ENCODE measurements around the gene TPK1. TPM values are rescaled to one million over a fixed set of nuclear protein-coding genes. Genes with fewer than 3 reads are reported as not detected.

Gene TPK1
- total and polyA plus RNA-seq, 7 donors, result 1.7 to 5.1 (median 2.5) TPM

- Histone ChIP-seq H3K9me3 (no peaks in the 10 kb centered on the region), H3K27ac (no peak overlapping the region), H3K4me3 (no peak overlapping the region), H3K27me3 (ENCODE audit: insufficient read depth in 3 of 3, low read length in 2 of 3) (no peaks in the 10 kb centered on the region), H3K4me1 (no peaks in the 10 kb centered on the region), H3K36me3 (ENCODE audit: insufficient read depth in 1 of 2, low read depth in 1 of 2) (no peaks in the 10 kb centered on the region)
- 86 to 99% (median 95%) methylated on average over 2 of the region's 2 CpGs for WGBS, 3 donors
- DNase-seq (no peak), ATAC-seq (no peak)
- no peak for TF ChIP-seq CTCF (IDR thresholded peaks at IDR 0.05)
- intact Hi-C loops (cut with DNase I), result no loop called here
Observed at GRCh38 chr7:144484445-144484844, 351.4 kb downstream of the TPK1 start.

GRCh38 chr7:144483189-144483588 is 352.7 kb downstream of the TPK1 start:
- Histone ChIP-seq H3K4me3 (no peak overlapping the region), H3K27ac (no peak overlapping the region), H3K4me1 (no peaks in the 10 kb centered on the region), H3K36me3 (ENCODE audit: insufficient read depth in 1 of 2, low read depth in 1 of 2) (no peaks in the 10 kb centered on the region), H3K27me3 (ENCODE audit: insufficient read depth in 3 of 3, low read length in 2 of 3) (no peaks in the 10 kb centered on the region), H3K9me3 (no peaks in the 10 kb centered on the region)
- intact Hi-C loops (cut with DNase I), result no loop called here
- no peak for ATAC-seq
- no peak for DNase-seq
- WGBS, 3 donors, result 20 to 24% (median 21%) methylated on average over 1 of the region's 1 CpG
- no peak for TF ChIP-seq CTCF (IDR thresholded peaks at IDR 0.05)

GRCh38 chr7:144481833-144482232 is 354.0 kb downstream of the TPK1 start:
- ATAC-seq (no peak), DNase-seq (no peak)
- Histone ChIP-seq H3K9me3 (no peaks in the 10 kb centered on the region), H3K4me3 (no peak overlapping the region), H3K36me3 (ENCODE audit: insufficient read depth in 1 of 2, low read depth in 1 of 2) (no peaks in the 10 kb centered on the region), H3K27ac (no peak overlapping the region), H3K27me3 (ENCODE audit: insufficient read depth in 3 of 3, low read length in 2 of 3) (no peaks in the 10 kb centered on the region), H3K4me1 (no peaks in the 10 kb centered on the region)
- TF ChIP-seq CTCF (IDR thresholded peaks at IDR 0.05), result no peak
- 55 to 68% (median 57%) methylated on average over 3 of the region's 3 CpGs for WGBS, 3 donors
- intact Hi-C loops (cut with DNase I), result no loop called here

- TF ChIP-seq CTCF (IDR thresholded peaks at IDR 0.05), result no peak
- Histone ChIP-seq H3K9me3 (no peaks in the 10 kb centered on the region), H3K4me1 (no peaks in the 10 kb centered on the region), H3K36me3 (ENCODE audit: insufficient read depth in 1 of 2, low read depth in 1 of 2) (no peaks in the 10 kb centered on the region), H3K27ac (no peak overlapping the region), H3K4me3 (no peak overlapping the region), H3K27me3 (ENCODE audit: insufficient read depth in 3 of 3, low read length in 2 of 3) (no peaks in the 10 kb centered on the region)
- DNase-seq (no peak), ATAC-seq (no peak)
- intact Hi-C loops (cut with DNase I), result no loop called here
- 51 to 62% (median 54%) methylated on average over 1 of the region's 1 CpG for WGBS, 3 donors
Observed at GRCh38 chr7:144477348-144477747, 358.5 kb downstream of the TPK1 start.

GRCh38 chr7:144474800-144475615 is 360.8 kb downstream of the TPK1 start:
- ATAC-seq (no peak), DNase-seq (no peak)
- H3K36me3 ChIP-seq (ENCODE audit: insufficient read depth in 1 of 2, low read depth in 1 of 2), result no peaks in the 10 kb centered on the region
- WGBS, 3 donors, result 79 to 97% (median 93%) methylated on average over 2 of the region's 2 CpGs
- H3K4me1 ChIP-seq, result no peaks in the 10 kb centered on the region
- TF ChIP-seq CTCF (IDR thresholded peaks at IDR 0.05), result no peak
- intact Hi-C loops (cut with DNase I), result no loop called here
- no peak overlapping the region for H3K4me3 ChIP-seq
- H3K27me3 ChIP-seq (ENCODE audit: insufficient read depth in 3 of 3, low read length in 2 of 3), result no peaks in the 10 kb centered on the region
- no peak overlapping the region for H3K27ac ChIP-seq
- H3K9me3 ChIP-seq, result no peaks in the 10 kb centered on the region

Measured in psoas muscle (tissue), 8 donors.